SK-N-SH treated with all-trans-retinoic acid at 6 μM for 48 hours (cell line): ENCODE measurements around the gene TMEM11.

ENCODE experiments used
- ATAC-seq: fragments of 200-7000 bp; cut with Tn5 transposase; 3 replicates; pipeline ENCODE4 v1.9.1; 2020; ENCODE audit warnings: mild to moderate bottlenecking, moderate library complexity
- ARNTL ChIP-seq: fragments of 450-650 bp; formaldehyde crosslinking; IDR thresholded peaks from 2 replicates; pipeline ENCODE4 v1.5.0; 2020; ENCODE audit warnings: low read depth, mild to moderate bottlenecking, moderate library complexity, borderline replicate concordance
- CSDC2 ChIP-seq: fragments of 250-450 bp; sonication (Bioruptor Pico); IDR thresholded peaks from 2 replicates; pipeline ENCODE4 v1.5.0; 2020; ENCODE audit warnings: mild to moderate bottlenecking, moderate library complexity
- CSRNP3 ChIP-seq: fragments of 250-450 bp; sonication (Bioruptor Pico); IDR thresholded peaks from 2 replicates; pipeline ENCODE4 v1.5.1; 2021; ENCODE audit warnings: mild to moderate bottlenecking, moderate library complexity
- ESRRG ChIP-seq: fragments of 250-450 bp; sonication (Bioruptor Pico); IDR thresholded peaks from 2 replicates; pipeline ENCODE4 v1.6.1; 2021; ENCODE audit warnings: mild to moderate bottlenecking
- GLIS3 ChIP-seq: fragments of 250-450 bp; sonication (Bioruptor Pico); IDR thresholded peaks from 2 replicates; pipeline ENCODE4 v1.5.0; 2020; ENCODE audit warnings: mild to moderate bottlenecking, moderate library complexity
- ISL1 ChIP-seq: fragments of 250-450 bp; sonication (Bioruptor Pico); IDR thresholded peaks from 2 replicates; pipeline ENCODE4 v2.1.2; 2022; ENCODE audit warnings: mild to moderate bottlenecking, moderate library complexity
- PATZ1 ChIP-seq: fragments of 250-450 bp; sonication (Bioruptor Pico); IDR thresholded peaks from 2 replicates; pipeline ENCODE4 v1.8.0; 2020; ENCODE audit warnings: mild to moderate bottlenecking, moderate library complexity, borderline replicate concordance
- POU6F1 ChIP-seq: fragments of 250-450 bp; sonication (Bioruptor Pico); IDR thresholded peaks from 2 replicates; pipeline ENCODE4 v1.8.0; 2021; ENCODE audit warnings: low read depth, mild to moderate bottlenecking, moderate library complexity, borderline replicate concordance
- PPARA ChIP-seq: fragments of 250-450 bp; sonication (Bioruptor Pico); IDR thresholded peaks from 2 replicates; pipeline ENCODE4 v1.5.0; 2020; ENCODE audit warnings: mild to moderate bottlenecking, borderline replicate concordance
- RARB ChIP-seq: fragments of 250-450 bp; sonication (Bioruptor Pico); IDR thresholded peaks from 2 replicates; pipeline ENCODE4 v1.8.0; 2021; ENCODE audit warnings: mild to moderate bottlenecking, moderate library complexity
- SNAI2 ChIP-seq: fragments of 250-450 bp; sonication (Bioruptor Pico); IDR thresholded peaks from 2 replicates; pipeline ENCODE4 v1.5.0; 2020; ENCODE audit warnings: mild to moderate bottlenecking, moderate library complexity
- TCF4 ChIP-seq: fragments of 250-450 bp; sonication (Bioruptor Pico); IDR thresholded peaks from 2 replicates; pipeline ENCODE4 v1.8.0; 2021; ENCODE audit warnings: mild to moderate bottlenecking, moderate library complexity, borderline replicate concordance
- TOX ChIP-seq: fragments of 250-450 bp; sonication (Bioruptor Pico); IDR thresholded peaks from 2 replicates; pipeline ENCODE4 v1.8.0; 2021; ENCODE audit warnings: mild to moderate bottlenecking, moderate library complexity, borderline replicate concordance
- TSHZ2 ChIP-seq: fragments of 250-450 bp; sonication (Bioruptor Pico); IDR thresholded peaks from 2 replicates; pipeline ENCODE4 v1.5.0; 2020; ENCODE audit warnings: mild to moderate bottlenecking, moderate library complexity
- ZC3H10 ChIP-seq: fragments of 250-450 bp; sonication (Bioruptor Pico); IDR thresholded peaks from 2 replicates; pipeline ENCODE4 v1.5.1; 2021; ENCODE audit warnings: mild to moderate bottlenecking, moderate library complexity
- ZFP3 ChIP-seq: fragments of 250-450 bp; sonication (Bioruptor Pico); IDR thresholded peaks from 2 replicates; pipeline ENCODE4 v1.5.0; 2020; ENCODE audit warnings: mild to moderate bottlenecking, moderate library complexity
- ZFP30 ChIP-seq: fragments of 450-650 bp; formaldehyde crosslinking; IDR thresholded peaks from 2 replicates; pipeline ENCODE4 v1.5.0; 2022; ENCODE audit warnings: mild to moderate bottlenecking, moderate library complexity
- ZNF565 ChIP-seq: fragments of 450-650 bp; formaldehyde crosslinking; conservative IDR thresholded peaks from 2 replicates; pipeline ENCODE4 v1.5.0; 2020; ENCODE audit warnings: low read depth, mild to moderate bottlenecking, moderate library complexity
- ZNF70 ChIP-seq: fragments of 450-650 bp; formaldehyde crosslinking; IDR thresholded peaks from 2 replicates; pipeline ENCODE4 v1.5.0; 2020; ENCODE audit warnings: mild to moderate bottlenecking, moderate library complexity
- ZNF8 ChIP-seq: fragments of 450-650 bp; formaldehyde crosslinking; IDR thresholded peaks from 2 replicates; pipeline ENCODE4 v1.5.0; 2020; ENCODE audit warnings: mild to moderate bottlenecking, moderate library complexity

Gene TMEM11

GRCh38 chr17:21170809-21171208 lies 43.2 kb downstream of the TMEM11 start:
- no peak for ATAC-seq
- TF ChIP-seq ZNF8 (CRISPR knock-in tag): no peak

GRCh38 chr17:21169496-21169895 lies 44.5 kb downstream of the TMEM11 start:
- TF ChIP-seq TCF4 (CRISPR knock-in tag) (no peak), POU6F1 (CRISPR knock-in tag) (no peak), ZFP3 (CRISPR knock-in tag) (no peak), ESRRG (CRISPR knock-in tag) (no peak), ZNF8 (CRISPR knock-in tag) (no peak), ZFP30 (CRISPR knock-in tag) (no peak), PPARA (no peak), CSDC2 (no peak), CSRNP3 (no peak), ZC3H10 (CRISPR knock-in tag) (no peak), ZNF565 (no peak), ISL1 (no peak), RARB (no peak), SNAI2 (CRISPR knock-in tag) (no peak)
- TF ChIP-seq, all 23 proteins: peak for 0
- no peak for ATAC-seq

GRCh38 chr17:21168555-21168865 lies 45.5 kb downstream of the TMEM11 start:
- TF ChIP-seq ZNF8 (CRISPR knock-in tag) (no peak), TCF4 (CRISPR knock-in tag) (no peak), ZFP30 (CRISPR knock-in tag) (no peak), GLIS3 (CRISPR knock-in tag) (no peak), TOX (no peak), RARB (no peak), ZNF70 (CRISPR knock-in tag) (no peak), SNAI2 (CRISPR knock-in tag) (no peak), CSRNP3 (no peak), PATZ1 (CRISPR knock-in tag) (no peak), ZNF565 (no peak), TSHZ2 (CRISPR knock-in tag) (no peak), ARNTL (CRISPR knock-in tag) (no peak)
- TF ChIP-seq, all 23 proteins: peak for 0

GRCh38 chr17:21167303-21167702 lies 46.7 kb downstream of the TMEM11 start:
- no peak for ATAC-seq
- TF ChIP-seq ISL1: no peak
- TF ChIP-seq ZC3H10 (CRISPR knock-in tag): no peak
- TF ChIP-seq TSHZ2 (CRISPR knock-in tag): no peak
- TF ChIP-seq ZNF565: no peak
- TF ChIP-seq TCF4 (CRISPR knock-in tag): no peak
- no peak for TF ChIP-seq CSDC2
- TF ChIP-seq GLIS3 (CRISPR knock-in tag): no peak

More at GRCh38 chr17:21168555-21168865, 45.5 kb downstream of the TMEM11 start:
- ATAC-seq: no peak
